Left cardiac atrium (tissue), 4 donors: ENCODE measurements around the gene AASDHPPT. TPM values are rescaled to one million over a fixed set of nuclear protein-coding genes. Genes with fewer than 3 reads are reported as not detected.

Experiments used
- ATAC-seq, 2 donors: fragments of 200-7000 bp; cut with Tn5 transposase; one replicate each; pipeline ENCODE4 v1.9.1; 2020; ENCODE audit warnings: mild to moderate bottlenecking in 2 of 2, moderate library complexity in 2 of 2
- DNase-seq: peaks from one replicate; pipeline ENCODE4 v3.0.0-alpha.2; 2020
- intact Hi-C, 2 donors: fragments of 100-400 bp; cut with DNase I; formaldehyde crosslinking; loops; one replicate each; pipeline versions ENCODE4 v1.14.1 to v1.15.1; 2022 to 2023
- total RNA-seq, 2 donors: library from RNA; stranded (reverse); fragmentation: NEBNext Ultra II Directional; extraction: Animal tissue kit (Norgen Biotek cat#: 25700); gene quantifications; one replicate each; pipeline ENCODE4 v1.2.1, GENCODE V29; 2021
- donor health status: DM: no; HTN: yes; CAD: no.
- donor health status: DM: no; HTN: yes; CAD: no; lungs with severe emphysema.
- donor health status: DM: yes; HTN: yes; CAD: no.
- donor health status: Dilated cardiomyopathy.

The AASDHPPT gene
- total RNA-seq, 2 donors from 2014 or later, result 32.6 to 34.0 TPM

GRCh38 chr11:106076919-106077608, 398 bp upstream of the AASDHPPT start, which contains the start of gene KBTBD3:
Gene KBTBD3 (minus strand): TSS chr11:106077347. CDS start chr11:106059097, 18,250 bp downstream.
- ATAC-seq (peak; percentile 98), DNase-seq (peak; percentile 99)
- intact Hi-C loops, result loop anchor here (5.0 to 10.0 kb wide), 2 partner anchors 52 to 55 kb away; partner anchors contain the start of gene MSANTD4 (in 2 of the 2)

- intact Hi-C loops, result no loop called here
- DNase-seq (no peak), ATAC-seq (no peak)
These were observed 4.6 kb downstream of the AASDHPPT start for GRCh38 chr11:106082096-106082495.

- ATAC-seq, result no peak
- intact Hi-C loops, result no loop called here
These were observed 8.7 kb downstream of the AASDHPPT start for GRCh38 chr11:106086135-106086534.

GRCh38 chr11:106086850-106087249, 9.4 kb downstream of the AASDHPPT start:
- ATAC-seq, result no peak
- no peak for DNase-seq
- intact Hi-C loops, result no loop called here

More at GRCh38 chr11:106086135-106086534, 8.7 kb downstream of the AASDHPPT start:
- no peak for DNase-seq

- intact Hi-C loops, result no loop called here
- peak; percentile 25 for DNase-seq
- peak; percentile 57 for ATAC-seq
These were observed 10.5 kb downstream of the AASDHPPT start for GRCh38 chr11:106087815-106088435.

- DNase-seq (no peak), ATAC-seq (peak in 1 of 2 donors; percentile 44)
- intact Hi-C loops, result no loop called here
These were observed 11.4 kb downstream of the AASDHPPT start for GRCh38 chr11:106088896-106089295.

- DNase-seq, result no peak
- intact Hi-C loops, result no loop called here
- peak in 1 of 2 donors; percentile 37 for ATAC-seq
These were observed 14.1 kb downstream of the AASDHPPT start for GRCh38 chr11:106091480-106092123.

- DNase-seq, result no peak
- no peak for ATAC-seq
- intact Hi-C loops, result no loop called here
These were observed 15.0 kb downstream of the AASDHPPT start for GRCh38 chr11:106092446-106092845.

- intact Hi-C loops, result no loop called here
- no peak for DNase-seq
- ATAC-seq, result no peak
These were observed 21.6 kb downstream of the AASDHPPT start for GRCh38 chr11:106098893-106099553.

GRCh38 chr11:106101370-106101769, 23.9 kb downstream of the AASDHPPT start:
- no peak for DNase-seq
- intact Hi-C loops, result no loop called here
- no peak for ATAC-seq

GRCh38 chr11:106101819-106102218, 24.4 kb downstream of the AASDHPPT start:
- DNase-seq (no peak), ATAC-seq (no peak)
- intact Hi-C loops, result no loop called here

- no peak for DNase-seq
- no peak for ATAC-seq
- intact Hi-C loops, result no loop called here
These were observed 28.5 kb downstream of the AASDHPPT start for GRCh38 chr11:106105986-106106385.

GRCh38 chr11:106121570-106122320, 44.3 kb downstream of the AASDHPPT start:
- ATAC-seq, result no peak
- DNase-seq, result no peak
- intact Hi-C loops, result no loop called here

GRCh38 chr11:106127604-106128003, 50.1 kb downstream of the AASDHPPT start:
- intact Hi-C loops, result no loop called here
- no peak for DNase-seq
- ATAC-seq, result no peak

- intact Hi-C loops, result no loop called here
- ATAC-seq (no peak), DNase-seq (no peak)
These were observed 51.3 kb downstream of the AASDHPPT start for GRCh38 chr11:106128740-106129139.

- intact Hi-C loops, result no loop called here
- no peak for DNase-seq
- no peak for ATAC-seq
These were observed 54.5 kb downstream of the AASDHPPT start for GRCh38 chr11:106131998-106132397.

GRCh38 chr11:106132582-106133354, 55.3 kb downstream of the AASDHPPT start:
- no peak for DNase-seq
- intact Hi-C loops, result no loop called here
- no peak for ATAC-seq

GRCh38 chr11:106133529-106133928, 56.1 kb downstream of the AASDHPPT start:
- ATAC-seq (no peak), DNase-seq (no peak)
- intact Hi-C loops, result no loop called here
